Colonic mucosa (tissue), 4 donors: ENCODE measurements around the gene FGF6. TPM values are rescaled to one million over a fixed set of nuclear protein-coding genes. Genes with fewer than 3 reads are reported as not detected.

Experiments
- DNase-seq: peaks from one replicate; pipeline ENCODE4 v3.0.0-alpha.2; 2020
- H3K27ac ChIP-seq: fragments of 200-600 bp; one replicate; pipeline ENCODE4 v1.8.0; 2021
- H3K27me3 ChIP-seq: fragments of 200-600 bp; one replicate; pipeline ENCODE4 v1.8.0; 2021
- H3K36me3 ChIP-seq: fragments of 200-600 bp; one replicate; pipeline ENCODE4 v1.8.0; 2021
- H3K4me1 ChIP-seq: fragments of 200-600 bp; one replicate; pipeline ENCODE4 v1.8.0; 2021; ENCODE audit warnings: mild to moderate bottlenecking
- H3K4me3 ChIP-seq: fragments of 200-600 bp; one replicate; pipeline ENCODE4 v1.8.0; 2021
- H3K9ac ChIP-seq, 2 donors: one replicate each; pipeline ENCODE4 v1.7.0; 2013; ENCODE audit warnings: control low read depth in 2 of 2, low read depth in 2 of 2, low read length in 2 of 2
- H3K9me3 ChIP-seq: fragments of 200-600 bp; one replicate; pipeline ENCODE4 v1.8.0; 2021
- intact Hi-C: fragments of 100-400 bp; cut with DNase I; formaldehyde crosslinking; loops from one replicate; pipeline ENCODE4 v1.14.1; 2022
- total RNA-seq, 2 donors: library from RNA; stranded (reverse); fragmentation: NEBNext Ultra II Directional in 1 of 2; extraction: Animal tissue kit (Norgen Biotek cat#: 25700) in 1 of 2; gene quantifications; one replicate each; pipeline ENCODE4 v1.2.1, GENCODE V29; 2021
- TF ChIP-seq, protein P1 (sequence below): fragments of 200-600 bp; IDR thresholded peaks from one replicate; pipeline ENCODE4 v1.8.0; 2022; ENCODE audit warnings: antibody characterized with exemption, mild to moderate bottlenecking
- donor health status: healthy.
- donor health status: DM: no; HTN: no; CAD: no.
- donor health status: DM: no; HTN: no; CAD: no.

Gene FGF6
- total RNA-seq, 2 donors from 2014 or later = not detected

- H3K36me3 ChIP-seq = no peaks in the 10 kb centered on the region
- no peak overlapping the region for H3K9ac ChIP-seq
- no peak overlapping the region for H3K4me3 ChIP-seq
- no peaks in the 10 kb centered on the region for H3K27me3 ChIP-seq
- intact Hi-C loops = no loop called here
- no peak for DNase-seq
- no peaks in the 10 kb centered on the region for H3K4me1 ChIP-seq
- TF ChIP-seq, protein P1, sequence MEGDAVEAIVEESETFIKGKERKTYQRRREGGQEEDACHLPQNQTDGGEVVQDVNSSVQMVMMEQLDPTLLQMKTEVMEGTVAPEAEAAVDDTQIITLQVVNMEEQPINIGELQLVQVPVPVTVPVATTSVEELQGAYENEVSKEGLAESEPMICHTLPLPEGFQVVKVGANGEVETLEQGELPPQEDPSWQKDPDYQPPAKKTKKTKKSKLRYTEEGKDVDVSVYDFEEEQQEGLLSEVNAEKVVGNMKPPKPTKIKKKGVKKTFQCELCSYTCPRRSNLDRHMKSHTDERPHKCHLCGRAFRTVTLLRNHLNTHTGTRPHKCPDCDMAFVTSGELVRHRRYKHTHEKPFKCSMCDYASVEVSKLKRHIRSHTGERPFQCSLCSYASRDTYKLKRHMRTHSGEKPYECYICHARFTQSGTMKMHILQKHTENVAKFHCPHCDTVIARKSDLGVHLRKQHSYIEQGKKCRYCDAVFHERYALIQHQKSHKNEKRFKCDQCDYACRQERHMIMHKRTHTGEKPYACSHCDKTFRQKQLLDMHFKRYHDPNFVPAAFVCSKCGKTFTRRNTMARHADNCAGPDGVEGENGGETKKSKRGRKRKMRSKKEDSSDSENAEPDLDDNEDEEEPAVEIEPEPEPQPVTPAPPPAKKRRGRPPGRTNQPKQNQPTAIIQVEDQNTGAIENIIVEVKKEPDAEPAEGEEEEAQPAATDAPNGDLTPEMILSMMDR = no peak
- no peak overlapping the region for H3K27ac ChIP-seq
- no peaks in the 10 kb centered on the region for H3K9me3 ChIP-seq
Observed at GRCh38 chr12:4483885-4484823, 38.5 kb upstream of the FGF6 start.

- Histone ChIP-seq H3K4me3 (no peak overlapping the region), H3K27ac (no peak overlapping the region), H3K9me3 (no peaks in the 10 kb centered on the region), H3K9ac (no peak overlapping the region), H3K27me3 (no peaks in the 10 kb centered on the region), H3K4me1 (no peaks in the 10 kb centered on the region), H3K36me3 (no peaks in the 10 kb centered on the region)
- TF ChIP-seq, protein P1 = no peak
- intact Hi-C loops = no loop called here
- DNase-seq = no peak
Observed at GRCh38 chr12:4482936-4483335, 37.3 kb upstream of the FGF6 start.

- H3K36me3 ChIP-seq = no peaks in the 10 kb centered on the region
- H3K27ac ChIP-seq = no peak overlapping the region
- TF ChIP-seq, protein P1 = no peak
- intact Hi-C loops = no loop called here
- no peaks in the 10 kb centered on the region for H3K27me3 ChIP-seq
- no peak overlapping the region for H3K9ac ChIP-seq
- DNase-seq = no peak
- no peaks in the 10 kb centered on the region for H3K9me3 ChIP-seq
- no peaks in the 10 kb centered on the region for H3K4me1 ChIP-seq
- no peak overlapping the region for H3K4me3 ChIP-seq
Observed at GRCh38 chr12:4478933-4479332, 33.3 kb upstream of the FGF6 start.

- DNase-seq = no peak
- Histone ChIP-seq H3K9ac (no peak overlapping the region), H3K27me3 (no peaks in the 10 kb centered on the region), H3K4me1 (no peaks in the 10 kb centered on the region), H3K36me3 (no peaks in the 10 kb centered on the region), H3K9me3 (no peaks in the 10 kb centered on the region), H3K27ac (no peak overlapping the region), H3K4me3 (no peak overlapping the region)
- intact Hi-C loops = no loop called here
- TF ChIP-seq, protein P1 = no peak
Observed at GRCh38 chr12:4477129-4477528, 31.5 kb upstream of the FGF6 start.

DNA sequence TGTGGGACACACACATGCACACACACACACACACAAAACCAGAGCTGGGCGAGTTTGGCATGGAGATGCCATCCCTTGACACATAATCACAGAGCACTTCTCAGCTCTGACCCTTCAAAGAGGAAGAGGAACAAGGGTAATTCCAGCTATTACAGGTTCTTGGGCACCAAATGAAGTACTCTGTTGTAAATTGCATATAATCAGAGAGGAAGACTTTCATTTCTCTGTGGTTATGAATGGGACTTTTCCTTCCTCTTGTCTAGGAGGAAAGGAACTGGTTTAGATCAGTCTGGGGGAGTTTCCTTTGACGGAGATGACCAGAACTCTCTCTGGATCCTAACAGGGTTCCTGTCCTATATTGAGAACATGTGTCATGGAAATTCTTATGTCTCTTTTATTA lies 26.4 kb upstream of the FGF6 start:
- TF ChIP-seq, protein P1 = no peak
- Histone ChIP-seq H3K9me3 (no peaks in the 10 kb centered on the region), H3K4me3 (no peak overlapping the region), H3K36me3 (no peaks in the 10 kb centered on the region), H3K9ac (no peak overlapping the region), H3K27ac (no peak overlapping the region), H3K4me1 (no peaks in the 10 kb centered on the region), H3K27me3 (no peaks in the 10 kb centered on the region)
- intact Hi-C loops = no loop called here
- DNase-seq = no peak
